ENCODE measurements around the gene CHD9NB.

- TF ChIP-seq POLR2A (IDR thresholded peaks at IDR 0.05) (no peak), CTCF (IDR thresholded peaks at IDR 0.05) (no peak), POLR2AphosphoS5 (IDR thresholded peaks at IDR 0.05) (no peak)
Measured at GRCh38 chr16:53031323-53031942, 21.3 kb downstream of the CHD9NB start.

Measured in breast epithelium (tissue), 3 donors.